Measurements from ENCODE around the gene FAAH2.
"Not testable (repeated sequence)": the region's sequence is repeated elsewhere in the genome, so short reads cannot be mapped to it uniquely, and the experiment has no call there.

The FAAH2 gene

GRCh38 chrX:57286507-57287251, at the start of gene FAAH2:
Gene FAAH2 (plus strand): TSS chrX:57286706. CDS start chrX:57286826, 120 bp downstream.
- peak; percentile 59 for DNase-seq (ENCODE audit: low spot score)

GRCh38 chrX:57241967-57242366, 44.5 kb upstream of the FAAH2 start:
- no peak for DNase-seq (ENCODE audit: low spot score)

- DNase-seq (ENCODE audit: low spot score) = no peak
Measured at GRCh38 chrX:57251965-57252364, 34.5 kb upstream of the FAAH2 start.

- no peak for DNase-seq (ENCODE audit: low spot score)
Measured at GRCh38 chrX:57265126-57265525, 21.4 kb upstream of the FAAH2 start.

GRCh38 chrX:57266275-57266674, 20.2 kb upstream of the FAAH2 start:
- DNase-seq (ENCODE audit: low spot score) = no peak

- DNase-seq (ENCODE audit: low spot score) = no peak
Measured at GRCh38 chrX:57266871-57267270, 19.6 kb upstream of the FAAH2 start.

- no peak for DNase-seq (ENCODE audit: low spot score)
Measured at GRCh38 chrX:57267308-57267707, 19.2 kb upstream of the FAAH2 start.

- no peak for DNase-seq (ENCODE audit: low spot score)
Measured at GRCh38 chrX:57270980-57271379, 15.5 kb upstream of the FAAH2 start.

GRCh38 chrX:57282568-57282967, 3.9 kb upstream of the FAAH2 start:
- no peak for DNase-seq (ENCODE audit: low spot score)

GRCh38 chrX:57285001-57285400, 1.5 kb upstream of the FAAH2 start:
- DNase-seq (ENCODE audit: low spot score) = no peak

GRCh38 chrX:57289089-57289488, 2.6 kb downstream of the FAAH2 start:
- DNase-seq (ENCODE audit: low spot score) = no peak

GRCh38 chrX:57294961-57295360, 8.5 kb downstream of the FAAH2 start:
- DNase-seq (ENCODE audit: low spot score) = no peak

- DNase-seq (ENCODE audit: low spot score) = not testable (repeated sequence)
Measured at GRCh38 chrX:57295679-57296078, 9.2 kb downstream of the FAAH2 start.

- no peak for DNase-seq (ENCODE audit: low spot score)
Measured at GRCh38 chrX:57313583-57314215, 27.2 kb downstream of the FAAH2 start.

- no peak for DNase-seq (ENCODE audit: low spot score)
Measured at GRCh38 chrX:57329008-57329407, 42.5 kb downstream of the FAAH2 start.

- not testable (repeated sequence) for DNase-seq (ENCODE audit: low spot score)
Measured at GRCh38 chrX:57335790-57336189, 49.3 kb downstream of the FAAH2 start.

GRCh38 chrX:57353472-57354132, 67.1 kb downstream of the FAAH2 start:
- no peak for DNase-seq (ENCODE audit: low spot score)

- DNase-seq (ENCODE audit: low spot score) = no peak
Measured at GRCh38 chrX:57364145-57364544, 77.6 kb downstream of the FAAH2 start.

GRCh38 chrX:57366430-57366829, 79.9 kb downstream of the FAAH2 start:
- DNase-seq (ENCODE audit: low spot score) = no peak

GRCh38 chrX:57367649-57368048, 81.1 kb downstream of the FAAH2 start:
- no peak for DNase-seq (ENCODE audit: low spot score)

GRCh38 chrX:57368158-57368557, 81.7 kb downstream of the FAAH2 start:
- DNase-seq (ENCODE audit: low spot score) = no peak

- no peak for DNase-seq (ENCODE audit: low spot score)
Measured at GRCh38 chrX:57379296-57379695, 92.8 kb downstream of the FAAH2 start.

Data from ecto neural progenitor cell (in vitro differentiated cells).